Measurements from ENCODE around the gene FAM114A1.

DNA sequence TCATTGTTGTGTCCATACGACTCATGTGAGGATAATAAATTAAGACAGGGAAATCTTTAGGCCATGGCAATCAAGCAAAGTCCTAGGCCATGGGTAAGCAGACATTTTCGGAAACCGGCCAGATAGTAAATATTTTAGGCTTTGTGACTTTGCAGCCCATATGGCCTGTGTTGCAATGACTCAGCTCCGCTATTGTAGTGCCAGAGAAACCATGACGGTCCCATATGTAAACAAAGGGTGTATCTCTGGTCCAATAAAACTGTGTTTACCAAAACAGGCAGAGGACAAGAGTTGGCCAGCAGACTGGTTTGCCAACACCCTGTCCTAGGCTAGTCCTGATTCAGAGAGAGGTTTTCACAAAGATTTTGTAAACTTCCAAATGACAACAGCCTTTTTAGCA, 5.0 kb downstream of the FAM114A1 start:
- TF ChIP-seq, protein P1, sequence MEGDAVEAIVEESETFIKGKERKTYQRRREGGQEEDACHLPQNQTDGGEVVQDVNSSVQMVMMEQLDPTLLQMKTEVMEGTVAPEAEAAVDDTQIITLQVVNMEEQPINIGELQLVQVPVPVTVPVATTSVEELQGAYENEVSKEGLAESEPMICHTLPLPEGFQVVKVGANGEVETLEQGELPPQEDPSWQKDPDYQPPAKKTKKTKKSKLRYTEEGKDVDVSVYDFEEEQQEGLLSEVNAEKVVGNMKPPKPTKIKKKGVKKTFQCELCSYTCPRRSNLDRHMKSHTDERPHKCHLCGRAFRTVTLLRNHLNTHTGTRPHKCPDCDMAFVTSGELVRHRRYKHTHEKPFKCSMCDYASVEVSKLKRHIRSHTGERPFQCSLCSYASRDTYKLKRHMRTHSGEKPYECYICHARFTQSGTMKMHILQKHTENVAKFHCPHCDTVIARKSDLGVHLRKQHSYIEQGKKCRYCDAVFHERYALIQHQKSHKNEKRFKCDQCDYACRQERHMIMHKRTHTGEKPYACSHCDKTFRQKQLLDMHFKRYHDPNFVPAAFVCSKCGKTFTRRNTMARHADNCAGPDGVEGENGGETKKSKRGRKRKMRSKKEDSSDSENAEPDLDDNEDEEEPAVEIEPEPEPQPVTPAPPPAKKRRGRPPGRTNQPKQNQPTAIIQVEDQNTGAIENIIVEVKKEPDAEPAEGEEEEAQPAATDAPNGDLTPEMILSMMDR (conservative IDR thresholded peaks at IDR 0.05; ENCODE audit: low read depth in 2 of 2): no peak
- TF ChIP-seq EZH2 (IDR thresholded peaks at IDR 0.05; ENCODE audit: low read depth, unreplicated experiment): no peak
- TF ChIP-seq POLR2AphosphoS5 (IDR thresholded peaks at IDR 0.05; ENCODE audit: low read depth): no peak
- TF ChIP-seq NANOG (IDR thresholded peaks at IDR 0.05; ENCODE audit: borderline replicate concordance): no peak
- no peak for TF ChIP-seq CREB1 (CRISPR knock-in tag; IDR thresholded peaks at IDR 0.05; ENCODE audit: low read depth)
- TF ChIP-seq REST (IDR thresholded peaks at IDR 0.05; ENCODE audit: unreplicated experiment): no peak
- no peak for TF ChIP-seq STAT1 (IDR thresholded peaks at IDR 0.05; ENCODE audit: unreplicated experiment)
- TF ChIP-seq JUNB (IDR thresholded peaks at IDR 0.05; ENCODE audit: unreplicated experiment): no peak
- no peak for TF ChIP-seq ZNF331 (CRISPR knock-in tag; IDR thresholded peaks at IDR 0.05; ENCODE audit: low read depth)

Measured in GM23338 (cell line).